Mucosa of rectum (tissue), 2 donors: ENCODE results near the gene TMEM131.

Experiments used
- H3K27ac ChIP-seq, 2 donors: one replicate each; pipeline ENCODE4 v1.7.0; 2013; ENCODE audit warnings: inconsistent platforms in 2 of 2, low read depth in 2 of 2, low read length in 2 of 2
- H3K27me3 ChIP-seq, 2 donors: one replicate each; pipeline ENCODE4 v1.7.0; 2013; ENCODE audit warnings: low read length in 2 of 2; ENCODE audit not compliant: control insufficient read depth in 2 of 2, insufficient read depth in 2 of 2
- H3K36me3 ChIP-seq, 2 donors: one replicate each; pipeline ENCODE4 v1.7.0; 2013; ENCODE audit warnings: low read length in 2 of 2; ENCODE audit not compliant: control insufficient read depth in 2 of 2, insufficient read depth in 2 of 2
- H3K4me1 ChIP-seq, 2 donors: one replicate each; pipeline ENCODE4 v1.7.0; 2013; ENCODE audit warnings: low read length in 2 of 2, mild to moderate bottlenecking in 1 of 2; ENCODE audit not compliant: control insufficient read depth in 2 of 2, insufficient read depth in 2 of 2
- H3K4me3 ChIP-seq, 2 donors: one replicate each; pipeline ENCODE4 v1.7.0; 2013; ENCODE audit warnings: low read length in 2 of 2
- H3K9ac ChIP-seq, 2 donors: one replicate each; pipeline ENCODE4 v1.7.0; 2013; ENCODE audit warnings: low read length in 2 of 2, low read depth in 1 of 2, mild to moderate bottlenecking in 1 of 2
- H3K9me3 ChIP-seq, 2 donors: one replicate each; pipeline ENCODE4 v1.7.0; 2013; ENCODE audit warnings: low read length in 2 of 2; ENCODE audit not compliant: control insufficient read depth in 2 of 2
- donor health status: healthy.
- donor health status: Normal muscosa, but diverticular disease.

The TMEM131 gene

GRCh38 chr2:97774425-97774824 is 221.3 kb downstream of the TMEM131 start:
- Histone ChIP-seq H3K4me1 (no peaks in the 10 kb centered on the region), H3K27me3 (no peaks in the 10 kb centered on the region), H3K9ac (no peak overlapping the region)

GRCh38 chr2:97770445-97770844 is 225.3 kb downstream of the TMEM131 start:
- Histone ChIP-seq H3K36me3 (peaks cover 50 to 67% of the 10 kb centered on the region in 2 donors), H3K27ac (no peak overlapping the region), H3K4me3 (no peak overlapping the region), H3K27me3 (no peaks in the 10 kb centered on the region), H3K9ac (no peak overlapping the region), H3K4me1 (no peaks in the 10 kb centered on the region), H3K9me3 (no peaks in the 10 kb centered on the region)

More at GRCh38 chr2:97774425-97774824, 221.3 kb downstream of the TMEM131 start:
- Histone ChIP-seq H3K27ac (no peak overlapping the region), H3K36me3 (peaks cover 45 to 52% of the 10 kb centered on the region in 2 donors), H3K9me3 (no peaks in the 10 kb centered on the region), H3K4me3 (no peak overlapping the region)

- Histone ChIP-seq H3K27ac (no peak overlapping the region), H3K36me3 (peaks cover 52 to 70% of the 10 kb centered on the region in 2 donors), H3K4me3 (no peak overlapping the region), H3K9me3 (no peaks in the 10 kb centered on the region), H3K27me3 (no peaks in the 10 kb centered on the region), H3K9ac (no peak overlapping the region), H3K4me1 (no peaks in the 10 kb centered on the region)
Observed at GRCh38 chr2:97769711-97770110, 226.0 kb downstream of the TMEM131 start.

- no peaks in the 10 kb centered on the region for H3K27me3 ChIP-seq
- H3K9ac ChIP-seq: no peak overlapping the region
- no peaks in the 10 kb centered on the region for H3K4me1 ChIP-seq
- H3K4me3 ChIP-seq: no peak overlapping the region
- H3K9me3 ChIP-seq: no peaks in the 10 kb centered on the region
- no peak overlapping the region for H3K27ac ChIP-seq
- H3K36me3 ChIP-seq: peaks cover 52 to 71% of the 10 kb centered on the region in 2 donors
Observed at GRCh38 chr2:97769308-97769707, 226.4 kb downstream of the TMEM131 start.

GRCh38 chr2:97766567-97766966 is 229.2 kb downstream of the TMEM131 start:
- no peak overlapping the region for H3K27ac ChIP-seq

GRCh38 chr2:97765933-97766332 is 229.8 kb downstream of the TMEM131 start:
- no peaks in the 10 kb centered on the region for H3K4me1 ChIP-seq
- no peaks in the 10 kb centered on the region for H3K9me3 ChIP-seq
- H3K4me3 ChIP-seq: no peak overlapping the region
- H3K9ac ChIP-seq: no peak overlapping the region
- H3K36me3 ChIP-seq: peaks cover 57 to 76% of the 10 kb centered on the region in 2 donors
- H3K27ac ChIP-seq: no peak overlapping the region
- no peaks in the 10 kb centered on the region for H3K27me3 ChIP-seq

More at GRCh38 chr2:97766567-97766966, 229.2 kb downstream of the TMEM131 start:
- H3K36me3 ChIP-seq: peaks cover 54 to 74% of the 10 kb centered on the region in 2 donors
- H3K27me3 ChIP-seq: no peaks in the 10 kb centered on the region
- H3K9ac ChIP-seq: no peak overlapping the region
- H3K4me1 ChIP-seq: no peaks in the 10 kb centered on the region
- H3K4me3 ChIP-seq: no peak overlapping the region
- no peaks in the 10 kb centered on the region for H3K9me3 ChIP-seq

GRCh38 chr2:97764559-97765263 is 231.0 kb downstream of the TMEM131 start:
- Histone ChIP-seq H3K9me3 (no peaks in the 10 kb centered on the region), H3K4me3 (no peak overlapping the region), H3K36me3 (peaks cover 63 to 81% of the 10 kb centered on the region in 2 donors), H3K27ac (no peak overlapping the region), H3K4me1 (no peaks in the 10 kb centered on the region), H3K9ac (no peak overlapping the region), H3K27me3 (no peaks in the 10 kb centered on the region)

- Histone ChIP-seq H3K4me1 (peaks cover 0 to 2% of the 10 kb centered on the region in 2 donors), H3K36me3 (peaks cover 76 to 91% of the 10 kb centered on the region in 2 donors), H3K4me3 (no peak overlapping the region), H3K27ac (no peak overlapping the region), H3K27me3 (no peaks in the 10 kb centered on the region), H3K9ac (no peak overlapping the region), H3K9me3 (no peaks in the 10 kb centered on the region)
Observed at GRCh38 chr2:97763176-97763845, 232.4 kb downstream of the TMEM131 start.

GRCh38 chr2:97761192-97761591 is 234.6 kb downstream of the TMEM131 start:
- no peak overlapping the region for H3K27ac ChIP-seq
- H3K4me3 ChIP-seq: no peak overlapping the region
- no peaks in the 10 kb centered on the region for H3K9me3 ChIP-seq
- peaks cover 74 to 92% of the 10 kb centered on the region in 2 donors for H3K36me3 ChIP-seq
- no peaks in the 10 kb centered on the region for H3K27me3 ChIP-seq
- H3K9ac ChIP-seq: no peak overlapping the region
- peaks cover 0 to 3% of the 10 kb centered on the region in 2 donors for H3K4me1 ChIP-seq

GRCh38 chr2:97760480-97761049 is 235.2 kb downstream of the TMEM131 start:
- H3K9ac ChIP-seq: no peak overlapping the region
- no peaks in the 10 kb centered on the region for H3K9me3 ChIP-seq
- H3K27ac ChIP-seq: no peak overlapping the region
- no peak overlapping the region for H3K4me3 ChIP-seq
- peaks cover 0 to 3% of the 10 kb centered on the region in 2 donors for H3K4me1 ChIP-seq
- H3K36me3 ChIP-seq: peaks cover 73 to 92% of the 10 kb centered on the region in 2 donors
- H3K27me3 ChIP-seq: no peaks in the 10 kb centered on the region
